CD4-positive, alpha-beta memory T cell (primary cell): Measurements from ENCODE around the gene AGMO. TPM values are rescaled to one million over a fixed set of nuclear protein-coding genes. Genes with fewer than 3 reads are reported as not detected.
A peak's percentile ranks its signal among the peaks of the same experiment; 100 is the strongest.
"Not testable (repeated sequence)": the region's sequence is repeated elsewhere in the genome, so short reads cannot be mapped to it uniquely, and the experiment has no call there.

Experiments
- CTCF ChIA-PET: fragments of 350-600 bp; sonication (Branson Sonifier 250); formaldehyde crosslinking; loops from one replicate; lab custom pipeline; 2021; ENCODE audit warnings: inconsistent platforms; ENCODE audit not compliant: partially characterized antibody; lab: Charles Lee
- POLR2A ChIA-PET: fragments of 350-600 bp; sonication (Branson Sonifier 250); formaldehyde crosslinking; loops from one replicate; lab custom pipeline; 2021; ENCODE audit not compliant: partially characterized antibody; lab: Charles Lee
- DNase-seq, 5 donors: peaks; one replicate each; pipeline versions ENCODE4 v3.0.0 to v3.0.0-alpha.2; 2020 to 2022; ENCODE audit warnings: mixed read lengths in 1 of 5
- H3K27ac ChIP-seq: one replicate; pipeline ENCODE4 v1.7.0; 2013; ENCODE audit warnings: low read depth, low read length
- H3K27me3 ChIP-seq: 2 replicates; pipeline ENCODE4 v1.7.0; 2013; ENCODE audit warnings: mild to moderate bottlenecking, low read length, moderate library complexity; ENCODE audit not compliant: insufficient read depth
- H3K36me3 ChIP-seq: 2 replicates; pipeline ENCODE4 v1.7.0; 2013; ENCODE audit warnings: mild to moderate bottlenecking, low read length, moderate library complexity; ENCODE audit not compliant: insufficient read depth
- H3K4me1 ChIP-seq: 2 replicates; pipeline ENCODE4 v1.7.0; 2013; ENCODE audit warnings: mild to moderate bottlenecking, low read length, moderate library complexity; ENCODE audit not compliant: insufficient read depth
- H3K4me3 ChIP-seq, 2 donors: one replicate each; pipeline ENCODE4 v1.7.0; 2013; ENCODE audit warnings: low read length in 2 of 2, mild to moderate bottlenecking in 1 of 2
- H3K9me3 ChIP-seq, 2 donors: one replicate each; pipeline ENCODE4 v1.7.0; 2013; ENCODE audit warnings: low read length in 2 of 2, control low read depth in 1 of 2; ENCODE audit not compliant: control insufficient read depth in 1 of 2
- H3K27ac Mint-ChIP-seq, 7 donors: one replicate each; pipeline ENCODE4 v1.8.0; 2020 to 2021; ENCODE audit warnings: mixed read lengths in 7 of 7, mild to moderate bottlenecking in 6 of 7, inconsistent platforms in 3 of 7, moderate library complexity in 3 of 7
- H3K27me3 Mint-ChIP-seq, 2 donors: one replicate each; pipeline ENCODE4 v1.8.0; 2020 to 2021; ENCODE audit warnings: mixed read lengths in 2 of 2
- H3K36me3 Mint-ChIP-seq, 2 donors: one replicate each; pipeline ENCODE4 v1.8.0; 2020 to 2021; ENCODE audit warnings: mixed read lengths in 2 of 2, inconsistent platforms in 1 of 2, mild to moderate bottlenecking in 1 of 2
- H3K4me1 Mint-ChIP-seq, 4 donors: one replicate each; pipeline ENCODE4 v1.8.0; 2020 to 2021; ENCODE audit warnings: mixed read lengths in 4 of 4, mild to moderate bottlenecking in 1 of 4
- H3K4me3 Mint-ChIP-seq, 8 donors: one replicate each; pipeline ENCODE4 v1.8.0; 2020 to 2021; ENCODE audit warnings: mixed read lengths in 8 of 8, mild to moderate bottlenecking in 7 of 8, moderate library complexity in 6 of 8, inconsistent platforms in 3 of 8
- H3K9me3 Mint-ChIP-seq, 8 donors: one replicate each; pipeline ENCODE4 v1.8.0; 2020 to 2021; ENCODE audit warnings: mixed read lengths in 8 of 8, mild to moderate bottlenecking in 5 of 8, inconsistent platforms in 3 of 8, moderate library complexity in 1 of 8
- intact Hi-C: fragments of 100-400 bp; cut with micrococcal nuclease; formaldehyde crosslinking; loops from one replicate; pipeline ENCODE4 v1.15.1; 2023
- polyA plus RNA-seq, 2 donors: library from polyadenylated mRNA; unstranded; fragments of 300-500 nt; fragmentation: Illumina TruSeq; gene quantifications; one replicate each; pipeline ENCODE4 v1.2.3, GENCODE V29; 2021
- total RNA-seq, 2 experiments: library from RNA; stranded (reverse); gene quantifications; one replicate each; pipeline ENCODE4 v1.2.3, GENCODE V29; 2021

Gene AGMO
- total and polyA plus RNA-seq, 4 experiments from 2014 or later: not detected

GRCh38 chr7:15525652-15526263 lies 36.1 kb downstream of the AGMO start:
- no peak overlapping the region for H3K4me3 Mint-ChIP-seq
- intact Hi-C loops: no loop called here
- no peaks in the 10 kb centered on the region for H3K9me3 ChIP-seq
- H3K27me3 Mint-ChIP-seq: no peaks in the 10 kb centered on the region
- no peak overlapping the region for H3K27ac ChIP-seq
- DNase-seq: peak in 1 of 5 donors; percentile 21
- H3K27me3 ChIP-seq: no peaks in the 10 kb centered on the region
- POLR2A ChIA-PET: no interaction called here
- H3K4me3 ChIP-seq: no peak overlapping the region
- H3K4me1 Mint-ChIP-seq: no peaks in the 10 kb centered on the region
- peaks cover 0 to 15% (median 4%) of the 10 kb centered on the region in 8 donors for H3K9me3 Mint-ChIP-seq
- no peak overlapping the region for H3K27ac Mint-ChIP-seq
- CTCF ChIA-PET: no interaction called here
- no peaks in the 10 kb centered on the region for H3K36me3 ChIP-seq
- H3K36me3 Mint-ChIP-seq: no peaks in the 10 kb centered on the region
- no peaks in the 10 kb centered on the region for H3K4me1 ChIP-seq

DNA sequence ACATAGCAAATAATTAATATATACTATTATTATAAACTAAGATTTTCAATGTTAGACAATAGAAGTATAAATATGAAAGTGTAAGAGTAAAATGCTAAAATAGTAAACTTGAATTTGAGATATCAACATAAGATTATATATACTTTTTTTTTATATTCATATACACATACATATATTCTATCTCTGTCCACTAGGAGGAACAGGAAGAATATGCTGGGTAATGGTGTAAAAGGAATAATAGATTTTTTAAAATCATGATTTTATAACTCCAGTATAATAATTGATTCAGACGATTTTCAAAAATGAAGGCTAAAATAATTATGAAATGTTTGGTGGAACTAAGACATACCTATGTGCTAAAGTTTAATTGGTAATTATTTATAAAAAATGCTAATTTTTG lies 37.7 kb downstream of the AGMO start:
- H3K27ac Mint-ChIP-seq: no peak overlapping the region
- H3K36me3 Mint-ChIP-seq: no peaks in the 10 kb centered on the region

GRCh38 chr7:15517865-15518264 lies 44.0 kb downstream of the AGMO start:
- H3K36me3 Mint-ChIP-seq: not testable (repeated sequence)

More for the DNA sequence above, 37.7 kb downstream of the AGMO start:
- Mint-ChIP-seq H3K9me3 (peaks cover 2 to 29% (median 11%) of the 10 kb centered on the region in 8 donors), H3K4me1 (no peaks in the 10 kb centered on the region), H3K27me3 (no peaks in the 10 kb centered on the region), H3K4me3 (no peak overlapping the region)
- no peaks in the 10 kb centered on the region for H3K4me1 ChIP-seq
- H3K9me3 ChIP-seq: no peaks in the 10 kb centered on the region
- H3K27me3 ChIP-seq: no peaks in the 10 kb centered on the region
- no peak for DNase-seq
- POLR2A ChIA-PET: no interaction called here
- no peak overlapping the region for H3K4me3 ChIP-seq
- H3K27ac ChIP-seq: no peak overlapping the region
- intact Hi-C loops: no loop called here
- CTCF ChIA-PET: no interaction called here
- H3K36me3 ChIP-seq: no peaks in the 10 kb centered on the region

GRCh38 chr7:15515252-15515651 lies 46.6 kb downstream of the AGMO start:
- DNase-seq: no peak
- no peak overlapping the region for H3K27ac Mint-ChIP-seq
- H3K4me1 Mint-ChIP-seq: no peaks in the 10 kb centered on the region
- H3K36me3 Mint-ChIP-seq: no peaks in the 10 kb centered on the region
- Histone ChIP-seq H3K4me3 (no peak overlapping the region), H3K9me3 (no peaks in the 10 kb centered on the region), H3K27ac (no peak overlapping the region), H3K27me3 (no peaks in the 10 kb centered on the region), H3K36me3 (no peaks in the 10 kb centered on the region), H3K4me1 (no peaks in the 10 kb centered on the region)
- intact Hi-C loops: no loop called here
- CTCF ChIA-PET: no interaction called here
- peaks cover 2 to 19% (median 10%) of the 10 kb centered on the region in 8 donors for H3K9me3 Mint-ChIP-seq
- H3K4me3 Mint-ChIP-seq: no peak overlapping the region
- POLR2A ChIA-PET: no interaction called here
- no peaks in the 10 kb centered on the region for H3K27me3 Mint-ChIP-seq

More at GRCh38 chr7:15517865-15518264, 44.0 kb downstream of the AGMO start:
- H3K4me3 Mint-ChIP-seq, H3K27me3 Mint-ChIP-seq, H3K36me3 ChIP-seq, H3K27me3 ChIP-seq, DNase-seq, H3K27ac Mint-ChIP-seq, H3K4me1 ChIP-seq, POLR2A ChIA-PET, H3K9me3 ChIP-seq, intact Hi-C loops, CTCF ChIA-PET, H3K27ac ChIP-seq, H3K4me1 Mint-ChIP-seq, H3K4me3 ChIP-seq: not testable (repeated sequence)
- peaks cover 4 to 23% (median 17%) of the 10 kb centered on the region in 8 donors for H3K9me3 Mint-ChIP-seq

DNA sequence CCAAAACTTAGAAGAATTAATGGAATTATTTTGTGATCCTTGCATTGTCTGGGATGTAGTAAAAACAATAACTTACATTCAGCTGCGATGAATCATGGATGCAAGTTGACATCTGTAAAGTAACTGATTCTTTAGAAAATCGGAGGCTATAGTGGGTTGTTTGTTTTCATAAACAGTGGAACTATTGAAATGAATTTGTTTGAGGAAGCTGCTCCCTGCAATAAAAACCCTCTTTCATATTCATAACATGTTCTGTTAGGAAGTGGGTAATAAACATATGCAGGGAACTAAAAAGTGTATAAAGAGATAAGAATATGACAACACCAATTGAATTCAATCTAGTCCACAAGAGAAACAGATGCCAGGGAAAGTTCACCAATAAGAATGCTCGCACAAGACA lies 53.6 kb downstream of the AGMO start:
- no peak overlapping the region for H3K27ac ChIP-seq
- Mint-ChIP-seq H3K36me3 (no peaks in the 10 kb centered on the region), H3K27ac (no peak overlapping the region), H3K27me3 (no peaks in the 10 kb centered on the region), H3K4me3 (no peak overlapping the region), H3K9me3 (peaks cover 0 to 5% (median 1%) of the 10 kb centered on the region in 8 donors), H3K4me1 (no peaks in the 10 kb centered on the region)
- intact Hi-C loops: no loop called here
- no peak for DNase-seq
- H3K4me3 ChIP-seq: no peak overlapping the region
- H3K4me1 ChIP-seq: no peaks in the 10 kb centered on the region
- H3K36me3 ChIP-seq: no peaks in the 10 kb centered on the region
- no peaks in the 10 kb centered on the region for H3K27me3 ChIP-seq
- ChIA-PET CTCF (no interaction called here), POLR2A (no interaction called here)
- no peaks in the 10 kb centered on the region for H3K9me3 ChIP-seq

- Mint-ChIP-seq H3K9me3 (peaks cover 0 to 5% (median 2%) of the 10 kb centered on the region in 8 donors), H3K4me1 (no peaks in the 10 kb centered on the region), H3K27me3 (no peaks in the 10 kb centered on the region), H3K36me3 (no peaks in the 10 kb centered on the region), H3K4me3 (no peak overlapping the region), H3K27ac (no peak overlapping the region)
- H3K9me3 ChIP-seq: no peaks in the 10 kb centered on the region
- no peaks in the 10 kb centered on the region for H3K4me1 ChIP-seq
- no peak overlapping the region for H3K4me3 ChIP-seq
- no peak overlapping the region for H3K27ac ChIP-seq
- H3K27me3 ChIP-seq: no peaks in the 10 kb centered on the region
- CTCF ChIA-PET: no interaction called here
- intact Hi-C loops: no loop called here
- H3K36me3 ChIP-seq: no peaks in the 10 kb centered on the region
- DNase-seq: no peak
- POLR2A ChIA-PET: no interaction called here
Observed at GRCh38 chr7:15507708-15508107, 54.1 kb downstream of the AGMO start.

GRCh38 chr7:15507171-15507570 lies 54.6 kb downstream of the AGMO start:
- Mint-ChIP-seq H3K4me1 (no peaks in the 10 kb centered on the region), H3K27ac (no peak overlapping the region), H3K36me3 (no peaks in the 10 kb centered on the region), H3K4me3 (no peak overlapping the region), H3K9me3 (peaks cover 0 to 6% (median 3%) of the 10 kb centered on the region in 8 donors), H3K27me3 (no peaks in the 10 kb centered on the region)
- no peak overlapping the region for H3K27ac ChIP-seq
- no peaks in the 10 kb centered on the region for H3K9me3 ChIP-seq
- no peaks in the 10 kb centered on the region for H3K4me1 ChIP-seq
- H3K27me3 ChIP-seq: no peaks in the 10 kb centered on the region
- ChIA-PET POLR2A (no interaction called here), CTCF (no interaction called here)
- no peak overlapping the region for H3K4me3 ChIP-seq
- H3K36me3 ChIP-seq: no peaks in the 10 kb centered on the region
- intact Hi-C loops: no loop called here
- DNase-seq: no peak
